GM20431 (cell line): ENCODE results near the gene PRDX5.
"Not testable (repeated sequence)": the region's sequence is repeated elsewhere in the genome, so short reads cannot be mapped to it uniquely, and the experiment has no call there.

ENCODE experiments used
- in situ Hi-C: fragments of 300-500 bp; cut with MseI, MboI; formaldehyde crosslinking; loops from one replicate; pipeline ENCODE4 v1.15.0; 2020; ENCODE audit warnings: low sequenced_read_pairs; ENCODE audit not compliant: unreplicated experiment

PRDX5 gene

DNA sequence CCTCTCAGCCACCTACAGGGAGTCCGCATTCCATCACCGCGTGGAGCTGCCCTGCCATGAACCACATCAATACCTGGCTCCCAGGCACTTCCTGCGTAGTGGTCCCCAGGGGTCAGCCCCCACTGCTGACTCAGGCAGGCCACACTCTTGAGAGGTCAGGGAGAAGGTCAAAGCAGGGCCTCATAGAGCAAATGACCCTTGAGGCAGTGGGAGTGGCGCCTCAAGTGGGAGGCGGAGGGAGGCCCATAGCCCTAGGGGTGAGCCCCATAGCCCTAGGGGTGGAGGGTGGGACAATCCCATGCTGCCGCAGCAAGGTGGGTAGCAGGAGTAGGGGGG is 5.0 kb downstream of the PRDX5 start:
- in situ Hi-C loops = no loop called here

DNA sequence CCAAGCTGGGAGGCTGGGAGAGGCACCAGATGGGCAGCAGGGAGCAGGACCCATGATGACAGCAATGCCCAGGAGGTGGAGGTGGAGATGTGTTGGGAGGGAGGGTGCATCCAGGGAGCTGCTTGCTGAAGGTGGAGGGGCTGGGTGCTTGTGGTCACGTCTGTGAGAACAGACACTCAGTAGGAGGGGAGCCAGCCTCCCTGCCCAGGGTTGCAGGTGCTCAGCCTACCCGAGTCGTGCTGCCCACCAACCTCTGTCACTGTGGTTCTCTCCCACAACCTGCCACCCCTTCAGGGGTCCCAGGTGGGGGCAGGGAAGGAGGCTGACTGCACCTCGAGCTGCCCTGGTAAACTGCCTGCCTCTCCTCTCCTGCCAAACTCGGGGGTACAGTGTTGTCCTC is 5.5 kb downstream of the PRDX5 start:
- in situ Hi-C loops = no loop called here

DNA sequence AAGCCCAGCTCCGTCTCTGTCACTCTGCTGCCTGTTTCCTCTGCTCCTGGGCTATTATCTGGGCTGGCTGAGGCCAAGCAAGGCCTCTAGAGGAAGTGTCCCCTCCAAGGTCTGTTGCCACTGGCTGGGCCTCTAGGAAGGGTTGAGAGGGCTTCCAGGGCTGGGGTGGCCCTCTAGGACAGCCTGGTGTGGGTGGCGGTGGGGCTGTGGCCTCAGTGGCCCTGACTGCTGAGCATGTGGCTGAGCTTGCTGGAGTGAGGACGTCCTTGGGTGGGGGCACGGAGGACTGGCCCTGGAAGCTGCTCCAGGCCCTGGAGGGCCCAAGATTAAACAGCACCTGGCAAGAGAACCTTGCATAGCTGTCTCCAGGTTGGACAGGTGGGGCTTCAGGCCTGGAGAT is 6.1 kb downstream of the PRDX5 start:
- in situ Hi-C loops = not testable (repeated sequence)

DNA sequence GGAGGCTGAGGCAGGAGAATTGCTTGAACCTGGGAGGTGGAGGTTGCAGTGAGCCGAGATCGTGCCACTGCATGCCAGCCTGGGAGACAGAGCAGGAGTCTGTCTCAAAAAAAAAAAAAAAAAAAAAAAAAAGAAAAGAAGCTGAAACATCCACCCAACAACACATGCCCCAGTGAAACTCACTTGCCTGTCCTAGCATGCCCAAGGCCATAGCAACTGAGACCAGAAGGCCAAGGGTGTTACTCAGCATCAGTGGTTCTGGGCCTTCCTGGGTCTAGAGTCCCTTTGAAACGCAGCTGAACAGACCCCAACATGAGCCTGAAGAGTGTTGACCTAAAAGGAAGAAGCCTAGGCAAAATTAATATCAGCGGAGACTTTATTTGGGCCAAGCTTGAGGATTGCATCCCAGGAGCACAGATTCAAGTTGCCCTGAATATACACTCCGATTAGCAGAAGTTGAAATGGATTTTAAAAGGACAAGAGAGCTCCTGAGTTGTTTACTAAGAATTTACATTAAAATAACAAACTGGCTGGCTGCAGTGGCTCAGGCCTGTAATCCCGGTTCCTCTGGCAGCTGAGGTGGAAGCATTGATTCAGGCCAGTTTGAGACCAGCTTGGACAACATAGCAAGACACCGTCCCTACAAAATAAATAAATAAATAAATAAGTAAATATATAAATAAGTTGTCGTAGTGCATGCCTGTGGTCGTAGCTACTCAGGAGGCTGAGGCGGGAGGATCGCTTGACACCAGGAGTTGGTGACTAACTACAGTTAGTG is 7.0 kb downstream of the PRDX5 start:
- in situ Hi-C loops = no loop called here

DNA sequence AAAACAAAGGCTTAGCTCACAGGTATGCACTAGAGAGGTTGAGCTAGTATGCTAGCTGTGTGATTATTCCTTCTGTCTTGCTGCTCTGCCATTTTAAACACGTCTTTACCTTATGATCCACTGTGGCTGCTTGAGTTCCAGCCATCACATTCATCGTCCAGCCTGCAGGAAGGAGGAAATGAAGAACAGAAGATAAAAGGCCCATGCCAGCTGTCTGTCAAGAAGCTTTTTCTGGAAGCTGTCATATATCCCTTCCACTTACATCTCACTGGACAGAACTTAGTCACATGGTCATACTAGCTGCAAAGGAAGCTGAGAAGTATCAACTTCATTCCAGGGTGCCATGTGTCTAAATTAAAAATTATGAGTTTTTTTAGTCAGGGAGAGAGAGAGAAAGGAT is 9.5 kb downstream of the PRDX5 start:
- in situ Hi-C loops = no loop called here

GRCh38 chr11:64327993-64328392 is 10.1 kb downstream of the PRDX5 start:
- in situ Hi-C loops = no loop called here

GRCh38 chr11:64330888-64331287 is 13.0 kb downstream of the PRDX5 start:
- in situ Hi-C loops = no loop called here

GRCh38 chr11:64331569-64332371 is 13.8 kb downstream of the PRDX5 start:
- in situ Hi-C loops = no loop called here

GRCh38 chr11:64333556-64333955 is 15.6 kb downstream of the PRDX5 start:
- in situ Hi-C loops = no loop called here

DNA sequence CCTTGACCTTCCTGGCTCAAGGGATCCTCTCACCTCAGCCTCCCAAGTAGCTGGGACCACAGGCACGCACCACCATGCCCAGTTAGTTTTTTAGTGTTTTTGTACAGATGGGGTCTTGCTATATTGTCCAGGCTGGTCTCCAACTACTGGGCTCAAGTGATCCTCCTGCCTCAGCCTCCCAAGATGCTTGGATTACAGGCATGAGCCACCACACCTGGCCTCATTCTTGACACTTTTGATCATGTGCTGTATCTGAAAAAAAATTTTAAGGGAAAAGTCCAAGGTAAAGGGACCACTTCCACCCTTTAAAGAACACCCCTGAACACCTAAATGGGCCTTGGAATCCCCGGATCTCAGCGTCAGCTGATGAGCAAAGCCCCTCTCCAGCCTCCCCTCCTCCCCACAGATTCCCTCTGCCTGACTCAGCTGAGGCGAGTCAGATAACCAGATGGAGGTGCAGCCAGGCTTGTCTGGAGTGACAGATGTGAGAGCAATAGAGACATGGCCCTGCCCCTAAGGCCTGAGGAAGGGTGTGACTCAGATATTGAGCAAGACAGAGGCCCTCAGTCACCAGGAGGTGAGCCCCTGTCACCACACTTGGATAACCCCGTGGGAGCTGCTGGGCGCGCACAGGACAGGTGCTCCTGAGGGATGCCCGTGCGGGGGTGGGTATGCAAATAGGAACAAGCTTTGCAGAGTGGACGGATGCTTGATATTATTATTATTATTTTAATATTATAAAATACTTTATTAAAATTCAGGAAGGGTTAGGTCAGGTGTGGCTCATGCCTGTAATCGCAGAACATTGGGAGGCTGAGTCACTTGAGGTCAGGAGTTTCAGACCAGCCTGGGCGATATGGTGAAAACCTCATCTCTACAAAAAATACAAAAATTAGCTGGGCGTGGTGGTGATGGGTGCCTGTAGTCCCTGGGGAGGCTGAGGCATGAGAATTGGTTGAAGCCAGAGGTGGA is 17.1 kb downstream of the PRDX5 start:
- in situ Hi-C loops = no loop called here

DNA sequence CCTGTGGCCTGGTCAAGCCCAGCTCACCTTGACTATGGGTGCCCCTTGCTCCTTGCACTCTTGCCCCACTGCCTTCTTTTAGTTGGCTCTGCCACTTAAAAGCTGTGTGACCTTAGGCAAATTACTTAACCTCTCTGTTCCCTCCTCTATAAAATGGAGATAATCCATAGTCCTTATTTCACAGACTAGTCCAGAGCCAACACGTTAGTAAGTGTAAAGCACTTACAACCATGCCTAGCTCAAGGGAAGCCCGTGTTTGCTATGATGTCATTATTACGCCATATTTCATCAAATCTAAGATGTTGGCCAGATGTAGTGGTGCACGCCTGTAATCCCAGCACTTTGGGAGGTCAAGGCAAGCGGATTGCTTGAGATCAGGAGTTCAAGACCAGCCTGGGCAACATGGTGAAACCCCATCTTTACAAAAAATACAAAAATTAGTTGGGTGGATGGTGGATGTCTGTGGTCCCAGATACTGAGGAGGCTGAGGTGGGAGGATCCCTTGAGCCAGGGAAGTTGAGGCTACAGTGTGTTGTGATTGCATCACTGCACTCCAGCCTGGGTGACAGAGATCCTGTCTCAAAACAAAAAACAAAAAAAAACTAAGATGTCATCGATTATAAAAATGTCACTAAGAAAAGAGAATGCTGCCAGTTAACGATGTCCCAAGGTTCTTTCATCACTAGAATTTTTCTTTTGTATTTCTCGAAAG is 19.8 kb downstream of the PRDX5 start:
- in situ Hi-C loops = no loop called here

DNA sequence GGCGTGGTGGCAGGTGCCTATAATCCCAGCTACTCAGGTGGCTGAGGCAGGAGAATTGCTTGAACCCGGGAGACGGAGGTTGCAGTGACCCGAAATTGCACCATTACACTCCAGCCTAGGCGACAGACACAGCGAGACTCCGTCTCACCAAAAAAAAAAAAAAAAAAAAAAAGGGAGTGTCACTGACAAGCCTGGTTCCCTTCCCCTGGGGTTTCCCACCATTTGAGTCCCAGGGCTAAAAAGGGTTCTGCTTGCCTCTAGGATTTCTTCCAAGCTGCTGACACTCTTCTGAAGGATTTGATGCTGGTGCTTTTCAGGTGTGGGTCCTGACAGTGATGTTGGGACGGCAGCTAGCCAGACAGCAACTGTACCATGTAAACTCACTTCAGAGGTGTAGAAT is 20.8 kb downstream of the PRDX5 start:
- in situ Hi-C loops = no loop called here

DNA sequence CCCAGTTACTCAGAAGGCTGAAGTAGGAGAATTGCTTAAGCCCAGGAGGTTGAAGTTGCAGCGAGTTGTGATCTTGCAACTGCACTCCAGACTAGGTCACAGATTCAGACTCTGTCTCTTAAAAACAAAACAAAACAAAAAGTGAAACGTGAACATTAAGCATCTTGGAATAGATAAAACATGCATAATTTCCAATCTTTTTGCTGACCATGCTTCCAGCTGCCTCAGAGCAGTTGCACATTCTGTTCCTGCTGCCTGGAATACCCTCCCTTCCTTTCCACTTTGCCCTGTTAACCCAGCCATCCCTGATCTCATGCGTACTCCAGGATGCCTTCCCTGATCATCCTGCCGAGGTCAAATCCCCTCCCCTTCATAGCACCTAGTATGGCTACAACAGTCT is 21.4 kb downstream of the PRDX5 start:
- in situ Hi-C loops = no loop called here

GRCh38 chr11:64339754-64340408 is 22.0 kb downstream of the PRDX5 start, which contains the start of gene CCDC88B:
CCDC88B (plus strand) TSS chr11:64340204; CDS start chr11:64340267, 63 bp downstream.
- in situ Hi-C loops = no loop called here

DNA sequence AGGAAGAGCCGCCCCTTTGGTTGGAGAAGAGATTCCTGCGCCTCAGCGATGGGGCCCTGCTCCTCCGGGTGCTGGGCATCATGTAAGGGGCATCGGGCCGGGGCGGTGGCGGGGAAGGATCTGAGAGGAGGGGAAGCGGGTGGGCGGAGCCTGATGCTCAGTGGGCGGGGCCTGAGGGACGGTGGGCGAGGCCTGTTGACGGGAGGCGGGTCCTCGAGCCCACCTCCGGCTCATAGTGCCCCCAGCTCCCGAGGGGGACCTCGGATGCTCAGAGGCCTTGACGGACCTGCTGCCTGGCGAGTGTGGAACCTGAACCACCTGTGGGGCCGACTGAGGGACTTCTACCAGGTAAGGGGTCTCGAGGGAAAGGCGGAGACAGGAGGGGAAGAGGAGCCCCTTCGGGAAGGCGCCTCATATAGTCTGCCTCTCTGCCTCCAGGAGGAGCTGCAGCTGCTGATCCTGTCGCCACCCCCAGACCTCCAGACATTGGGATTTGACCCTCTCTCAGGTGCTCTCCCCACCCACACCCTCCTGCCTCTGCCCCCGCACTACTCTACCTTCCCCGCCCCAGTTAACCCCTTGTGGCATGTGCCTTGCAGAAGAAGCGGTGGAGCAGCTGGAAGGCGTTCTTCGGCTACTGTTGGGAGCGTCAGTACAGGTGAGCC is 22.9 kb downstream of the PRDX5 start:
- in situ Hi-C loops = no loop called here

GRCh38 chr11:64341429-64341828 is 23.5 kb downstream of the PRDX5 start:
- in situ Hi-C loops = no loop called here

DNA sequence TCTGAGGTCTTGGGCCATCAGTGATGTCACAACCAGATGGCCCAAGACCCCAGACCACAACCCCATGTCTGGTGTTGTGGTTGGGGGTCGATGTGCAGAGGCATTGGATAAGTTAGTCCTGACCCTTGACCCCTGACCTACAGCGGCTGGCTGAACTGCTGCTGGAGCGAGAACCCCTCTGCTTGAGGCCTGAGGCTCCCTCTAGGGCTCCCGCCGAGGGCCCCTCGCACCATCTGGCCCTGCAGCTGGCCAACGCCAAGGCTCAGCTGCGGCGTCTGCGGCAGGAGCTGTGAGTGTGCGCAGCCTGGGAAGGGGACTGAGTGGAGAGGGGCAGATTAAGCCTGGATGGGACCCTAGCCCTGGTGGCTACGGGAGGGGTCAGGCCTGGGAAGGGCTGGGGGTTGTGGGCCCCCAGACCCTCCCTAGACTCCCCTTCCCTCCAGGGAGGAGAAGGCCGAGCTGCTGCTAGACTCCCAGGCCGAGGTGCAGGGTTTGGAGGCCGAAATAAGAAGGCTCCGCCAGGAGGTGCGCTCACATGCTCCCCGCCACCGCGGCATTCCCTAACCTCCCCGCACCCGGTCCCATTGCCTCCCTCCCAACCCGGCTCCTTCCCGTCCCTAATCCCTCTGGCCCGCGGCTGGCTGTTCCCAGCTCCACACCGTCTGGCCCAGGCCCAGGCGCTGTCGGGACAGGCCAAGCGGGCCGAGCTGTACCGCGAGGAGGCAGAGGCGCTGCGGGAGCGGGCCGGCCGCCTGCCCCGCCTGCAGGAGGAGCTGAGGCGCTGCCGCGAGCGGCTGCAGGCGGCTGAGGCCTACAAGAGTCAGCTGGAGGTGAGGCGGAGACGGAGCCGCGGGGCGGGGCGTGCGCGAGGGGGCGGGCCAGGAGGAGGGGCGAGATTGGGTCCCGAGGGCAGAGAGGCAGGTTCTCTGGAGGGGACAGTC is 24.2 kb downstream of the PRDX5 start:
- in situ Hi-C loops = no loop called here
